Activated T-helper 1 cell treated with Interleukin-2 at 50 U/mL for 16 hours (primary cell): ENCODE results near the gene ADISSP.

Source experiments
- DNase-seq: peaks from one replicate; pipeline ENCODE4 v3.0.0-alpha.2; 2020; ENCODE audit warnings: low read depth

ADISSP gene

DNA sequence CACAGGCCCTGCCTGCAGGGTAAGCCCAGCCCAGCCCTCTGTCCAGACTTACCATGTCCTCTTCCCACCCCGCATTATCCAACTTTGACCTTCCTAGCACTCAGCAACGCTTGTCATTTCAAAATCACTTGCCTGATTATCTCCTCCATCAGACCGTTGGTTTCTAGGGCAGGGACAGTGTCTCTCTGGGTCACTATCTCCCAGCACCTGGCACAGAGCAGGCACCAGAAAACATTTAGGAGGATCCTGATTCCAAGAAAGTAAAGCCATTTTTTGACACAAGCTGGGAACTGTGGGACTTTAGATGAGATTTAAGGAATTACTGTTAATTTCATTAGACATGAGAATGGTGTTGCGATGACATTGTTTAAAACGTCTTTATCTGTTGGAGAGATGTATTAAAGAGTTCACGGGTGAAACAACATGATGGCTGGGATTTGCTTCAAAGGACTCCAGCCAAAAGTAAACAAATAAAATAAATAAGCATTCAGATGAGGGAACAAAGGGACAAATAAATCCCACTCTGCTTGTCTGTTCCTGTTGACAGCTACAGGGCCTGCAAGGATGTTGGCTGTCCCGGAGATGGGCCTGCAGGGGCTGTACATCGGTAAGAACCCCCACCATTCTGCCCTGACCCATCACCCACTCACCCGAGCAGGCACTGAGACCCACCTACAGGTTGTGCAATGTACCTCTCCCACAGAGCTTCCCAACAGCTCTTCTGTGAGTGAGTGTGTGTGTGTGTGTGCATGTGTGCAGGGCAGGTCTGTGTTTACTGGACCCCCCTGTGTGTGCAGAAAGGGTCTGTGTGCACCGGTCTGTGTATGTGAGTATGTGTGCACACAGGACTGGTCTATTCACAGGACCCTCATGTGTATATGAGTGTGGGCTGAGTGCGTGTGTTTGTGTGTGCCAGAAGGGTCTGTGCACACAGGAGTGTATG lies 29.2 kb downstream of the ADISSP start:
- DNase-seq = no peak

GRCh38 chr20:3735768-3736167 lies 31.8 kb downstream of the ADISSP start:
- DNase-seq = no peak

- no peak for DNase-seq
Measured at GRCh38 chr20:3734111-3734843, 33.3 kb downstream of the ADISSP start.

DNA sequence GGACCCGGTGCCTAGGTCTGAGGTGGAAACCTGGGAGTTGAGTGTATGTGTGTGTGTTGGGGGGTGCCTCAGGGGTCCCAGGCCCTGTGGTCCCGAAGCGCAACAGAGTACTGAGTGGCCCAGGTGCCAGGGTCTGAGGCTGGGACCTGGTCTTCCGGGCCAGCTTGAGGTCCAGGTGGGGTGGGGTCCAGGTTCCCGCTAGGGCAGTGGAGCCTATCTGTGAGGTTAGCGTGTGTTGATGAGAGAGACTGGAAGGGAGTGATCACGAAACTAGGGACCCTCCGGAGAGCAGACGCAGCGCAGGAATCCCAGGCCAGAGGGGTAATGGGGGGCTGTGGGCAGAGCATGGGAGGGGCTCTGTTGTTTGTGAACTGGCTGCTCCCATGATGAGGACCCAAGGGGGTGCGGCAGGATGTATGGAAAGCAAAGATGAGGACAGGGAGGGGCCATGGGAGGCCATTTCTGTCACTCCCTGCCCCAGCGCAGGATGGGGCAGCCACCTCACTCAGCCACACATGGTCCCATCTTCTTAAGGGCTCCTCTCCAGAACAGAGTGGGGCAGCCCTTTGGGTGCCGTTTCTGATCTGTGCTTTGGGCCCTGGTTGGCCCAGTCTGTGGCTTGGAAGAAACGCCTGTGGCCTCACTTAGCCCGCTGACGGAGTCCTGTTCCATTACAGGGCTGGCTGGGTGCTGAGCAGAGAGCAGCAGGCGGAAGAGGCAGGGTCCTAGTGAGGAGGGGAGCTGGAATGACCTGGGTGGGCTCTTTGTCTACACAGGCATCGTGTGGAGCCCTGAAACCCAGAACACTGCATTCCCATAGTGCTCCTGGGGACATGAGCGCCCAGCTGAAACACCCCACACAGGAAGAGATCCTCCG lies 34.2 kb downstream of the ADISSP start:
- DNase-seq = no peak

GRCh38 chr20:3732327-3733118 lies 35.0 kb downstream of the ADISSP start, which contains the start of gene HSPA12B:
Gene HSPA12B, plus strand, starts transcription at chr20:3732685. Its CDS starts 5,990 bp downstream, at chr20:3738675.
- no peak for DNase-seq

- DNase-seq = no peak
Measured at GRCh38 chr20:3731944-3732326, 35.6 kb downstream of the ADISSP start.

- no peak for DNase-seq
Measured at GRCh38 chr20:3730803-3731672, 36.5 kb downstream of the ADISSP start.

- DNase-seq = no peak
Measured at GRCh38 chr20:3729811-3730540, 37.6 kb downstream of the ADISSP start.

DNA sequence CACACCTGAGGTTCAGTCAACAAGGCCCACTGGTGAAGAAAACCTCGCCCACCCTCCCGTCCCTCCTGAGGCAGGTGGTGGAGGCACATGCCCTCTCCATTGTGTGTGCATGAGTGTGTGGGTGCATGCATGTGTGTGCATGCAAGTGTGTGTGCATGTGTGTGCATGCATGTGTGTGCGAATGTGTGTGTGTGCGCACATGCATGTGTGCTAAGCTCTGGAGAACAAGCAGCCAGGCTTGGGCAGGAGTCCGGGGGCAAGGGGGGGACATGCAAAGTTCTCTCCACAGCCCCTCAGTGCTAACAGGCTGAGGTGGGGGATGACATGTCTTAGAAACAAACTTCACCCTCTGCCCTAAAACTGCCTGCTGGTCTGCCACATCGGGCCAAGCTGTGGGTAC lies 38.2 kb downstream of the ADISSP start:
- no peak for DNase-seq

- DNase-seq = no peak
Measured at GRCh38 chr20:3728876-3729275, 38.7 kb downstream of the ADISSP start.

DNA sequence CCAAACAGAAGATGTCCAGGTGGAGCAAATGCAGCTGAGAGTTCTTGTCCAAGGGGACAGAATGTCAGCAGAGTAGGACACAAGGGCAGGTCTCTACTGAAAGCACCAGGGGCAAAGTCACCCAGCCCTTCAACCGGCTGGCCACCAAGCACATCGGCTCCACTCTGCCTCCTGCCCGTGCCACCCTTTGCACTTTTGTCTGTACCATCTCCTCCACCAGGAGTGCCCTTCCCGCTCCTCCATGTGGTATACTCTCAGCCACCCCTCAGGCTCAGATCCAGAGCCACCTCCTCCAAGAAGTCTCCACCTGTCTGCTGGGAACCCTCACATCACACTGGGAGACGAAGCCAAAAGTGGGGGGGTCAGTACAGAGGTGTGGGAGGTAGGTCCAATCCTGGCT lies 39.2 kb downstream of the ADISSP start:
- no peak for DNase-seq

- no peak for DNase-seq
Measured at GRCh38 chr20:3727401-3728021, 40.0 kb downstream of the ADISSP start.

DNA sequence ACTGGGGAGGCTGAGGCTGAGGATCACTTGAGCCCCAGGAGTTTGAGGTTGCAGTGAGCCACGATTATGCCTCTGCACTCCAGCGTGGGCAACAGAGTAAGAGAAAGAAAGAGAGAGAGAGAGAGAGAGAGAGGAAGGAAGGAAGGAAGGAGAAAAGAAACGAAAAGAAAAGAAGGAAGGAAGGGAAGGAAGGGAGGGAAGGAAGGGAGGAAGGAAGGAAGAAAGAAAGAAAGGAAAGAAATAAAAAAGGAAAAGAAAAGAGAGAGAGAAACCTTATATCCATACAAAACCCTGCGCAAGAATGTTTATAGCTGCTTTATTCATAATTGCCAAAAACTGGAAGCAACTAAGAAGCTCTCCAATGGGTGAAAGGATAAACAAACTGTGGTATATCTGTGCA lies 43.2 kb downstream of the ADISSP start:
- no peak for DNase-seq

- DNase-seq = no peak
Measured at GRCh38 chr20:3723284-3723683, 44.3 kb downstream of the ADISSP start.

DNA sequence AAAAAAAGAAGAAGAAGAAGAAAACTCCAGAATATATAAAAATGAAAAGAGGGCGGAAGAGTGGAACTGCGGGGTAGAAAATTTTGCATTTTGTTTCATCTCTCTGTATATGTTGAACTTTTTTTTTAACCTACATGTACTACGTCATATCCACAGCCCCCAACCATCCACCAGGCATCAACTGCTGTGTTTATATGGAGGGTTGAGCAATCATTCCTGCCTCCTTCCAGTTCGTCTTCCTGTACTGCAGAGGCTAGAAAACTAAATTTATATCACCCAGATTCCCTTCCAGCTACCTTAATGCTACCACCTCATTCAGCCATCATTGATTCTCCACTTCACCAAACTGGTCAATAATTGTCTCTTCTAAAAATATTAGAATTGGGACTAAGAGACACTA lies 45.6 kb downstream of the ADISSP start:
- no peak for DNase-seq

GRCh38 chr20:3720626-3721025 lies 46.9 kb downstream of the ADISSP start:
- DNase-seq = no peak

GRCh38 chr20:3720068-3720467 lies 47.5 kb downstream of the ADISSP start:
- DNase-seq = no peak

DNA sequence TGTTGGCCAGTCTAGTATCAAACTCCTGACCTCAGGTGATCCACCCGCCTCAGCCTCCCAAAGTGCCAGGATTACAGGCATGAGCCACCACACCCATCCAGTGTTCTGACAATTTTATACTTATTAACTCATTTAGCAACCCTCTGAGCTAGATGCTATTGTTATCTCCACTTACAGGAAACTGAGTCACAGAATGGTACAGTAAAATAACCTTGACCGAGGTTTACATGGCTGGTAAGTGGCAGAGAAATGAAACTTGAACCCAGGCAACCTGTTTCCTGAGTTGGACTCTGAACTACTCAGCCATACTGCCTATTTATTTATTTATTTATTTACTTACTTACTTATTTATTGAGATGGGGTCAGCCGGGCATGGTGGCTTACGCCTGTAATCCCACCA lies 48.5 kb downstream of the ADISSP start:
- no peak for DNase-seq

GRCh38 chr20:3716195-3716834 lies 51.2 kb downstream of the ADISSP start:
- no peak for DNase-seq
